AG09319 (cell line): Measurements from ENCODE around the gene CHST13.
"Not testable (repeated sequence)": the region's sequence is repeated elsewhere in the genome, so short reads cannot be mapped to it uniquely, and the experiment has no call there.

Experiments used
- DNase-seq: peaks from one replicate; pipeline ENCODE4 v3.0.0-alpha.2; 2010; ENCODE audit warnings: low read depth; ENCODE audit errors: extremely low read depth
- TF ChIP-seq, protein P1 (sequence below): IDR thresholded peaks from 2 replicates; pipeline ENCODE4 v1.5.1; 2011; ENCODE audit warnings: low read depth, mild to moderate bottlenecking, inconsistent platforms, low read length, moderate library complexity

The CHST13 gene

DNA sequence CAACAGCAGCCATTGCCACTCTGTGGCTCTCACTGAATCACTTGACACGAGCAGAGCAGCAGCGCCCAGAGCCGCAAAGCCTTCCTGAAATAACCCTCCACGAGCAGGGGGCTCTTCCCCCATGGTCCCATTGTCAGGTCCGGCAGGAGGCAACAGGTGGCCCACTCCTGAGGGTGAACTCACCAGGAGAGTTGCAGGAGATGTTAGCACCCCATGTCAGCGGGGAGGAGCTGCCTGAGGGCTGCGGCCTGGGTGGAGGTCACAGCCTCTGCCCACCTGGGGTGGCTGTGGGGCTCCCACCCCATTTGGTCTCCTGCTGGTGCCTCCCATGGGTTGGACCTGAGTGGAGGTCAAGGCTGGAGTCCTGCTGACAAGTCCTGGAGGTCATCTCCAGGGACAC is 47.1 kb downstream of the CHST13 start:
- TF ChIP-seq, protein P1, sequence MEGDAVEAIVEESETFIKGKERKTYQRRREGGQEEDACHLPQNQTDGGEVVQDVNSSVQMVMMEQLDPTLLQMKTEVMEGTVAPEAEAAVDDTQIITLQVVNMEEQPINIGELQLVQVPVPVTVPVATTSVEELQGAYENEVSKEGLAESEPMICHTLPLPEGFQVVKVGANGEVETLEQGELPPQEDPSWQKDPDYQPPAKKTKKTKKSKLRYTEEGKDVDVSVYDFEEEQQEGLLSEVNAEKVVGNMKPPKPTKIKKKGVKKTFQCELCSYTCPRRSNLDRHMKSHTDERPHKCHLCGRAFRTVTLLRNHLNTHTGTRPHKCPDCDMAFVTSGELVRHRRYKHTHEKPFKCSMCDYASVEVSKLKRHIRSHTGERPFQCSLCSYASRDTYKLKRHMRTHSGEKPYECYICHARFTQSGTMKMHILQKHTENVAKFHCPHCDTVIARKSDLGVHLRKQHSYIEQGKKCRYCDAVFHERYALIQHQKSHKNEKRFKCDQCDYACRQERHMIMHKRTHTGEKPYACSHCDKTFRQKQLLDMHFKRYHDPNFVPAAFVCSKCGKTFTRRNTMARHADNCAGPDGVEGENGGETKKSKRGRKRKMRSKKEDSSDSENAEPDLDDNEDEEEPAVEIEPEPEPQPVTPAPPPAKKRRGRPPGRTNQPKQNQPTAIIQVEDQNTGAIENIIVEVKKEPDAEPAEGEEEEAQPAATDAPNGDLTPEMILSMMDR, result no peak
- no peak for DNase-seq

DNA sequence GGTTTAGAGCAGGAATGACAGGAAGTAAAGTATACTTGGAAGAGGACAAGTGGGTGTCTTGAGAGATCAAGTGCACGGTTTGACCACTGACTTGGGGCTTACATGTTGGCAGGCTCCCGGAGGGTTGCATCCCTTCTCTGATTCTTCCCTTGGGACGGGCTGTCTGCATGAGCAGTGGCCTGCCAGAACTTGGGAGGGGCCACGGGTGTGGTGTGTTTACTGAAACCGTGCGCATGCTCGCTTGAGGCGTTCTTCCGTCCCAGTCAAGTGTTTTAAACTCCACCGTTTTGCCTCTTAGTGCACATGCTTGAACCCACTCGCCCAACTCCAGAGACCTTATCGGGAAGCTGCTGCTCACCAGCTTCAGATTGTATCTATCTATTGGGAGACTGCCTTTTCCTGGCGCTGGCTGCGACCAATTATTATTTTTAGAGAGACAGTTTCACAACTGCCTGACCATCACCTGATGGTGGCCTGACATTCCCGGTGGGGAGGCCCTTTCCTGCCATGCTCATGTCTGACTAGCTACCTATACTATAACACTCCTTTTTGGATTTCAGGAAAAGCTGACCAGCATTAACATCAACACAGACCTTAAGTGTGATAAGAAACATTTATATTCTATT is 49.6 kb downstream of the CHST13 start:
- DNase-seq, result no peak
- TF ChIP-seq, protein P1, result no peak

DNA sequence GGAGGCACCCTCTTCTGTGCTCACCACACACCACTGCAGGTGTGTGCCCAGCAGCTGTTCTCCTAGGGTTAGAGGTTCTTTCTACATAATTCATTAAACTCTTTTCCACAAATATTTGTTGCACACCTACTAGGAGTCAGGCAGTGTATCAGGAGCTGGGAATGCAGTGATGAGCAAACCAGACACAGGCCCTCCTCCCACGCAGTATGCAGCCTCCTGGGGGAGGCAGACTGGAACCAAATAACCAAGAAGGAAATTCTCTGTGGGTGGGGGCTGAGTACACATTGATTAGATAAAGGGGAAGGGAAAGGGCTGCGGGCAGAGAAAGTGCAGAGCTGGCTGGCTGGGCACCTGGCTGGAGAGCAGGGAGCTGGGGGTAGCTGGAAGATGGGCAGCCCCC is 53.3 kb downstream of the CHST13 start:
- TF ChIP-seq, protein P1, result no peak

DNA sequence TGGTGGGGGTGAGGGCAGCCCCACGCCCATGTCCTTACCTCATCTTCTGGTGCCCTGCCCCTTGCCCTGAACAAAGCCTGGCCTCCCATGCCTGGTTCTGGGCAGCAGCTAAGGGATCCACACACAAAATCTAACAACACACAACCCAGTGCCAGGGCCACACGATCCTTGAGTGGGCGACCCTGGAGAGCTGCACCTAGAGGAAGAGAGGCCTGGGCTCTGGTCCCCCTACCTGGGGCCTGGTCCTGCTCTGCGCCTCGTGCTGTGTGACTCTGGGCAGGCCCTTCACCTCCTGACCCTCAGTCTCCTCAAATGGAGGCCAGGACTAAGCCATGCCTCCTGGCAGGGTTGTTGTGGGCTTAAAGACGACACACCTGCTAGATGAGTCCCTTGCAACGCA is 54.7 kb downstream of the CHST13 start:
- TF ChIP-seq, protein P1, result no peak
- DNase-seq, result no peak

More for the DNA sequence above, 53.3 kb downstream of the CHST13 start:
- no peak for DNase-seq

DNA sequence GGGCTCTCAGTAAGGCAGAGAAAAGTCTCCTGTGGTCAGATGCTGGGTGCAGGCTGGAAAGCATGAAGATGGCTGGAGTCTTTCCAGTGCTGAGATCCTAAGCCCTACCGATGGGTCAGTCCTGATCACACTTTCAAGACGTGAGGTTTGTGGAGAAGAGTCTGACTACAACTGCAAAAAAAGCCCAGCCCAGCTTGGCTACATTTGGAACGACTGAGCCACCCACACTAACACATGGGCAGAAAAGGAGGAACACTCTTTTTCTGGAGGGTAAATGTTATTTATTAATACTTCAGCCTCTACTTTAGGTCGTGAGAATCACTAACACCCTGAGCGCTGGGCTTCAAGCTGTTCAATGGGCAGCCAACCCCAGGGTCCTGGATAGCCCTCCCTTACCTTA is 56.8 kb downstream of the CHST13 start:
- TF ChIP-seq, protein P1, result no peak
- DNase-seq, result no peak

DNA sequence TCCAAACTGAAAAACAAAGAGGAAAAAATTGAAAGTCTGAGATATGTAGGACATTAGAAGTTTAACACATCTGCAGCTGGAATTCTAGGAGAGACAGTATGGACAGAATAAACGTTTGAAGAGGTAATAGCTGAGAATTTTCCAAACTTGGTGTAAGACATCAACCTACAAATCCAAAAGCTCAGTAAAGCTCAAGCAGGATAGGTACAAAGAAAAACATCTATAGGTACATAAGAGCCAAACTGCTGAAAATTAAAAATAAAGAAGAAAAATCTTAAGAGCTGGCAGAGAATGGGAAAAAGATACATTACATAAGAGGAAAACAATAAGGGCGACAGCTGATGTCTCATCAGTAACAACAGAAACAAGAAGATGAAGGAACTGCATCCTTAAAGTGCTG is 57.6 kb downstream of the CHST13 start:
- TF ChIP-seq, protein P1, result no peak
- DNase-seq, result no peak

DNA sequence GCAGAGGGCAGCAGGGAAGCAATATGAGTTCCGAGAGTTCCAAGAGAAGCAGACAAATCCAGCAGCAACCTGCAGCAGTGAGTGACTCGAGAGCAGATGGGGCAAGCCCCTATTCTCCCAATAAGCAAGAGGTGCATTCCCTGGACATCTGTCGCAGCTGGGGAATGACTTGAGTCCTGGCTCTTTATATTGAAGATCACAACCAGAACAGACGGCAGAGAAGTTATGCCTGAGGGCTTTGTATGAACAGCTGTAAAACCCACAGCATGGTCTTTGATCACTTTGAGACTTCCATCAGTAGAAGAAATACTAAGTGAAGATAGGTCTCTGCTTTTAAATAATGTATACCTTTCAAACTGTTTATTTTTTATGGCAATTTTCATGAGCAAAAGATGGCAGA is 58.4 kb downstream of the CHST13 start:
- TF ChIP-seq, protein P1, result no peak
- DNase-seq, result no peak

DNA sequence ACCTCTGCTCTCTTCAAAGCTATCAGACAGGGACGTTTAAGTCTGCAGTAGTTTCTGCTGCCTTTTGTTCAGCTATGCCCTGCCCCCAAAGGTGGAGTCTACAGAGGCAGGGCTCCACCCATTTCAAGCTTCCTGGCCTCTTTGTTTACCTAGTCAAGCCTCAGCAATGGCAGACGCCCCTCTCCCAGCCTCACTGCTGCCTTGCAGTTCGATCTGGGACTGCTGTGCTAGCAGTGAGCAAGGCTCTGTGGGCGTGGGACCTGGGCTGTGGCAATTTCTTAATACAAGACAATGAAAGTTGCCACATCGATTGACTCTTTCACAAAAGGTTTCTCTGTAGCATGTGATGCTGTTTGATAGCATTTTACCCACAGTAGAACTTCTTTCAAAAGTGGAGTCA is 67.6 kb downstream of the CHST13 start:
- not testable (repeated sequence) for DNase-seq
